Measurements from ENCODE around the gene HEBP1.

DNA sequence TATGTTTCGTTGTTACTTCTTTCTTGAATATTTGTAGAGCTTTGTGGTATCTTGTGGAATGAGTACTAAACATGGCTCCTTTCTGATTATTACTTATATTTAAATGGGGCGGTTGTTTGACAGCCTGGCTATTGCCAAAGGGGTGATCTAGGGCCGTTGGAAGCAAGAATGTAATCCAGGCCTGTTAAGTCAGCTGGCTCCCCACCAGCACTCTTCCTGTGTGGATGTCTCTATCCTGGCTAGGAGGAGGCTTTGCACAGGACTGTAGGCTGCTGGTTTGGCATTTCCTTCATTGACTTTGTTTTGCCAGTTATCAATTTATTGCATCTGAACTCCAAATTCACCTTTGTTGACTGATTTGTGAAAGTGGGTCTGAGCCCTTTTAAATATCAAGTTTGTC lies 49.8 kb upstream of the HEBP1 start:
- TF ChIP-seq POLR2A (IDR thresholded peaks at IDR 0.05) = no peak
- TF ChIP-seq, protein P1, sequence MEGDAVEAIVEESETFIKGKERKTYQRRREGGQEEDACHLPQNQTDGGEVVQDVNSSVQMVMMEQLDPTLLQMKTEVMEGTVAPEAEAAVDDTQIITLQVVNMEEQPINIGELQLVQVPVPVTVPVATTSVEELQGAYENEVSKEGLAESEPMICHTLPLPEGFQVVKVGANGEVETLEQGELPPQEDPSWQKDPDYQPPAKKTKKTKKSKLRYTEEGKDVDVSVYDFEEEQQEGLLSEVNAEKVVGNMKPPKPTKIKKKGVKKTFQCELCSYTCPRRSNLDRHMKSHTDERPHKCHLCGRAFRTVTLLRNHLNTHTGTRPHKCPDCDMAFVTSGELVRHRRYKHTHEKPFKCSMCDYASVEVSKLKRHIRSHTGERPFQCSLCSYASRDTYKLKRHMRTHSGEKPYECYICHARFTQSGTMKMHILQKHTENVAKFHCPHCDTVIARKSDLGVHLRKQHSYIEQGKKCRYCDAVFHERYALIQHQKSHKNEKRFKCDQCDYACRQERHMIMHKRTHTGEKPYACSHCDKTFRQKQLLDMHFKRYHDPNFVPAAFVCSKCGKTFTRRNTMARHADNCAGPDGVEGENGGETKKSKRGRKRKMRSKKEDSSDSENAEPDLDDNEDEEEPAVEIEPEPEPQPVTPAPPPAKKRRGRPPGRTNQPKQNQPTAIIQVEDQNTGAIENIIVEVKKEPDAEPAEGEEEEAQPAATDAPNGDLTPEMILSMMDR (IDR thresholded peaks at IDR 0.05) = no peak

Measured in vagina (tissue), 2 donors.